Esophagus mucosa (tissue), 1 donor: ENCODE data around the gene RNF41. TPM values are rescaled to one million over a fixed set of nuclear protein-coding genes. Genes with fewer than 3 reads are reported as not detected.
"Not testable (repeated sequence)": the region's sequence is repeated elsewhere in the genome, so short reads cannot be mapped to it uniquely, and the experiment has no call there.

Experiments
- ATAC-seq: fragments of 200-7000 bp; cut with Tn5 transposase; one replicate; pipeline ENCODE4 v1.9.1; 2020
- total RNA-seq: library from RNA; stranded (reverse); gene quantifications from one replicate; pipeline ENCODE4 v1.2.4, GENCODE V29; 2023
- donor health status: DM: yes; HTN: yes; CAD: no.

The RNF41 gene
- total RNA-seq, 1 donor from 2014 or later, result 26.9 TPM

- peak; percentile 33 for ATAC-seq
Measured at GRCh38 chr12:56208006-56208405, 13.7 kb downstream of the RNF41 start.

GRCh38 chr12:56206452-56207166 is 15.1 kb downstream of the RNF41 start:
- ATAC-seq, result peak; percentile 55

- ATAC-seq, result no peak
Measured at GRCh38 chr12:56205445-56205844, 16.3 kb downstream of the RNF41 start.

GRCh38 chr12:56204275-56204674 is 17.4 kb downstream of the RNF41 start:
- ATAC-seq, result no peak

- ATAC-seq, result no peak
Measured at GRCh38 chr12:56202838-56203237, 18.9 kb downstream of the RNF41 start.

- ATAC-seq, result no peak
Measured at GRCh38 chr12:56202366-56202765, 19.4 kb downstream of the RNF41 start.

- no peak for ATAC-seq
Measured at GRCh38 chr12:56198836-56199235, 22.9 kb downstream of the RNF41 start.

GRCh38 chr12:56197921-56198635 is 23.6 kb downstream of the RNF41 start:
- no peak for ATAC-seq

GRCh38 chr12:56196818-56197550 is 24.7 kb downstream of the RNF41 start:
- not testable (repeated sequence) for ATAC-seq

- ATAC-seq, result peak; percentile 30
Measured at GRCh38 chr12:56193025-56193578, 28.6 kb downstream of the RNF41 start.

GRCh38 chr12:56192582-56192981 is 29.1 kb downstream of the RNF41 start:
- ATAC-seq, result no peak

GRCh38 chr12:56190695-56191155 is 31.0 kb downstream of the RNF41 start:
- ATAC-seq, result no peak

GRCh38 chr12:56189918-56190694 is 31.6 kb downstream of the RNF41 start:
- peak; percentile 59 for ATAC-seq

- ATAC-seq, result peak; percentile 88
Measured at GRCh38 chr12:56189099-56189917, 32.4 kb downstream of the RNF41 start, which contains the start of gene SMARCC2. Gene SMARCC2 (minus strand): TSS chr12:56189483. CDS start chr12:56189461, 22 bp downstream.

GRCh38 chr12:56188778-56189098 is 33.0 kb downstream of the RNF41 start:
- peak; percentile 5 for ATAC-seq

GRCh38 chr12:56188131-56188777 is 33.5 kb downstream of the RNF41 start:
- no peak for ATAC-seq

- no peak for ATAC-seq
Measured at GRCh38 chr12:56186957-56187356, 34.8 kb downstream of the RNF41 start.

- ATAC-seq, result no peak
Measured at GRCh38 chr12:56178347-56178746, 43.4 kb downstream of the RNF41 start.

- ATAC-seq, result no peak
Measured at GRCh38 chr12:56172839-56173238, 48.9 kb downstream of the RNF41 start.

- ATAC-seq, result no peak
Measured at GRCh38 chr12:56169229-56169759, 52.4 kb downstream of the RNF41 start.
